ENCODE data around the gene MMP8.

MMP8 gene

DNA sequence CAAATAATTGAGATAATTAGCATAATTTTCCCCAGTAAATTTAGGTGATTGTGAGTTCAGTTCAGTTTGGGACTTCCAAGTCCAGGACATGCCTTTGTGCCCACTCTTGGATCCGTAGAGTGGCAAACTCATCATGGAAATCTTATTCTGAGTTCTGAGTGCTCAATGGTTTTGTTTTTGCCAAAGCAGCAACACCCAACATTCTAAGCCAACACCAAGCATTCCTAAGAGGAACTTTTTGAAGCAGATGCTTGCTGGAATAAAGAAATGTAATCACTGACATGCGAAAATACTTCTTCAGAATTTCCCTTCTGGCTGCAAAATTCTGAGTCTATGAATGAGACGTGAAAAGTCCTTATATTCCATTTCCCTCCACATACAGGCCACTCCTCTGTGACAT, 29.6 kb downstream of the MMP8 start:
- no peak for DNase-seq (ENCODE audit: low read depth, low spot score)
- ChIA-PET POLR2A (no interaction called here), CTCF (no interaction called here)
- TF ChIP-seq, protein P1, sequence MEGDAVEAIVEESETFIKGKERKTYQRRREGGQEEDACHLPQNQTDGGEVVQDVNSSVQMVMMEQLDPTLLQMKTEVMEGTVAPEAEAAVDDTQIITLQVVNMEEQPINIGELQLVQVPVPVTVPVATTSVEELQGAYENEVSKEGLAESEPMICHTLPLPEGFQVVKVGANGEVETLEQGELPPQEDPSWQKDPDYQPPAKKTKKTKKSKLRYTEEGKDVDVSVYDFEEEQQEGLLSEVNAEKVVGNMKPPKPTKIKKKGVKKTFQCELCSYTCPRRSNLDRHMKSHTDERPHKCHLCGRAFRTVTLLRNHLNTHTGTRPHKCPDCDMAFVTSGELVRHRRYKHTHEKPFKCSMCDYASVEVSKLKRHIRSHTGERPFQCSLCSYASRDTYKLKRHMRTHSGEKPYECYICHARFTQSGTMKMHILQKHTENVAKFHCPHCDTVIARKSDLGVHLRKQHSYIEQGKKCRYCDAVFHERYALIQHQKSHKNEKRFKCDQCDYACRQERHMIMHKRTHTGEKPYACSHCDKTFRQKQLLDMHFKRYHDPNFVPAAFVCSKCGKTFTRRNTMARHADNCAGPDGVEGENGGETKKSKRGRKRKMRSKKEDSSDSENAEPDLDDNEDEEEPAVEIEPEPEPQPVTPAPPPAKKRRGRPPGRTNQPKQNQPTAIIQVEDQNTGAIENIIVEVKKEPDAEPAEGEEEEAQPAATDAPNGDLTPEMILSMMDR (IDR thresholded peaks at IDR 0.05; ENCODE audit: insufficient read depth, low read length, missing control alignments), result no peak
- no peak overlapping the region for H3K4me3 ChIP-seq (ENCODE audit: low read depth, low read length)

DNA sequence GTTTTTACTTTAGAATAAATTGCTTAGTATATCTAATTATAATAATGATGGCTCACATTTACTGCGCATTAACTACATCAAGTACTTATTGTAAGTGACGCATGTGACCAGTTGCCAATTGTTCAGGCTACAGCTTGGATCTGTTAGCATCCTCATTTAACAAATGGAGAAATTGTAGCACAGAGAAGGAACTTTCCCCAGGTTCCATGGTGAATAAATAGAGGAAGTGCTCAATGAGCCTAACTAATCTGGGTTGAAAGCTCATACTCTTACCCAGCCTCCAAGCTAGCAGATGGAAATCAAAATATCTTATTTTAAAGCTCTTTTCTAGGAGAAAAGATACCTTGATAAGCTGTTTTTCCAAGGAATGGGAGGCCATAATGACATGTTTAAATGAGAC, 39.0 kb downstream of the MMP8 start:
- ChIA-PET CTCF (interaction anchor here (0.8 to 1.8 kb wide), 3 partner anchors 14 to 49 kb away, joined by 4 to 11 read pairs (median 6); no protein-coding TSS in a partner anchor), POLR2A (no interaction called here)
- TF ChIP-seq, protein P1 (IDR thresholded peaks at IDR 0.05; ENCODE audit: insufficient read depth, low read length, missing control alignments), result no peak
- no peak for DNase-seq (ENCODE audit: low read depth, low spot score)
- H3K4me3 ChIP-seq (ENCODE audit: low read depth, low read length), result no peak overlapping the region

DNA sequence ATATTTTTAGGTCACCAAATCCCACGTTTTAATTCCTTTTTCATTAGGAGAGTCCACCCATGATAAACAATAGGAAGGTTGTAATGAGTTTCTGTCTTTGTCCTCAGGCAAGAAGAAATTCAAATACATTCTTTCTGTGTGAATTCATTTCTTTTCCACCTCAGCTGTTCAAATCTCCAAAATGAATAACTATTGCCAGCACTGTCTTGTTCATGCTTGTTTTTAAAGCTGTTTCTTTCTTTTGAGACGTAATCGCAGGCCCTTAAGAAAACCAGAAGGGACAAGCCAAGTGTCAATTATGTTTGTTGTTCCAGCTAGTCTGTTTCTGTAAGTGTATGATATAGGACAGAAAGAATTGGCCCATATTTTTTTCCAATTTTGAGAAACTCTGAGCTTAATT, 39.4 kb downstream of the MMP8 start:
- no peak overlapping the region for H3K4me3 ChIP-seq (ENCODE audit: low read depth, low read length)
- ChIA-PET CTCF (interaction anchor here (0.8 to 1.8 kb wide), 4 partner anchors 14 to 230 kb away, joined by 4 to 11 read pairs (median 6); no protein-coding TSS in a partner anchor), POLR2A (no interaction called here)
- no peak for DNase-seq (ENCODE audit: low read depth, low spot score)
- TF ChIP-seq, protein P1 (IDR thresholded peaks at IDR 0.05; ENCODE audit: insufficient read depth, low read length, missing control alignments), result no peak

DNA sequence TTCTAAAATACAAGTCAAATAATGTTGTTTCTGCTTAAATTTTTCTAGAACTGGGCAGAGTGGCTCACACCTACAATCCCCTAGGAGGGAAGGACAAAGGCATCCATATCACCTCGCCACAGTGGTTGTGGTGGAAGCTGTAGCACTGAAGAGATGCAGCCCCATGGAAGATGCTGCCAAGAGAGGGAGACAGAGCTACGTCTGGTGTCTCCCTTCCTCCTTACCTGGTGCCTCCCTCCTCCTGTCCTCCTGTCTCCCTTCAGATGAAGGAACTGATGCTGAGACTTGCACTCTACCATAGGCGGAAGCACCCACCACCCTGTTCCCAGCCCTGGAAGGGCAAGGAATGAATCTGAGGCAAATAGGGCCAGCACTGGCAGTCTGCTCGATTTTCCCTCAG, 41.5 kb downstream of the MMP8 start:
- POLR2A ChIA-PET, result no interaction called here
- TF ChIP-seq, protein P1 (IDR thresholded peaks at IDR 0.05; ENCODE audit: insufficient read depth, low read length, missing control alignments), result no peak
- no peak for DNase-seq (ENCODE audit: low read depth, low spot score)
- CTCF ChIA-PET, result interaction anchor here (1.6 kb wide), 1 partner anchor 16 kb away, joined by 5 read pairs; no protein-coding TSS in a partner anchor
- H3K4me3 ChIP-seq (ENCODE audit: low read depth, low read length), result no peak overlapping the region

DNA sequence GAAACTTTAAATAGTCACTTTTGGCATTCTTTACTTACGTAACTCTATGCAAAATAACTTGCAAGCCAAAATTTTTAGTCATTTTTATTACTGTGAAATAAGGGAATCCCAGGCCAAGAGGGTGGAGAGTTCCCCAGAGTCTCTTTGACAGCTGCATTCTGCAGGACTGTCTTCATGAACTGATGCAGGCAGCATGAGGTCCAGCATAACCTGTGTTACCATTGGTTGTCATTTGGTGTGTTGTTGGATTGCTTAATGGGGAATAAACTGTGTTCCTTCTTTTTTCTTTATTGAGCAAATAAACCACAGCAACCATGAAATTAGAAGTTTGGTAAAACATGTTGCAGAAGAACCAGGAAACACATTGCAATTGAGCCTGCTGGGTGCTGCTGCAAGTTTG, 43.8 kb downstream of the MMP8 start:
- CTCF ChIA-PET, result interaction anchor here (1.2 kb wide), 1 partner anchor 14 kb away, joined by 7 read pairs; no protein-coding TSS in a partner anchor
- POLR2A ChIA-PET, result no interaction called here

DNA sequence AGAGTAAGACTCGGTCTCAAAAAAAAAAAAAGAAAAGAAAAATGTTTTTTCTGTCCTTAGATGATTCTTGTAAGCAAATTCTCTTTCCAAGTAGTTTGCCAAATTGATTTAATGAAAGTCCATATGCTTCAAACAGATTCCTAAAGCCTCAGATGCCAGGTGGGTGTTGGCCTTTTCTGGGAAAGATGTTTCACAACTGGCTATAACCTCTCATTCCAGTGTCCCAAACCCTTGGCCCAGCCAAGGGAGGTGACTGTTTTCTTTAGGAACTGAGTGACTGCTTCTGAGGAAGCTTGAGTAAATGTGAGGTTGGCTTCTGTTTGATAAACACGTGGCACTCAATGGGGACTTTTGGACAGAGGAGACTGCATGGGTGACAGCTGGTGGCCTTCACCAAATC, 46.7 kb downstream of the MMP8 start:
- TF ChIP-seq, protein P1 (IDR thresholded peaks at IDR 0.05; ENCODE audit: insufficient read depth, low read length, missing control alignments), result no peak
- no peak for DNase-seq (ENCODE audit: low read depth, low spot score)
- H3K4me3 ChIP-seq (ENCODE audit: low read depth, low read length), result no peak overlapping the region
- ChIA-PET POLR2A (no interaction called here), CTCF (interaction anchor here (1.4 to 5.4 kb wide), 4 partner anchors 12 to 390 kb away, joined by 3 to 69 read pairs (median 6); no protein-coding TSS in a partner anchor)

More for the DNA sequence above, 43.8 kb downstream of the MMP8 start:
- TF ChIP-seq, protein P1 (IDR thresholded peaks at IDR 0.05; ENCODE audit: insufficient read depth, low read length, missing control alignments), result no peak
- H3K4me3 ChIP-seq (ENCODE audit: low read depth, low read length), result no peak overlapping the region
- no peak for DNase-seq (ENCODE audit: low read depth, low spot score)

Data from AG04449 (cell line).